ENCODE data around the gene DHRS4. TPM values are rescaled to one million over a fixed set of nuclear protein-coding genes. Genes with fewer than 3 reads are reported as not detected.

The DHRS4 gene
- total and polyA plus RNA-seq, 2 of the 13 experiments (the other 11 are each of a cell fraction or from before 2014, with no cell fraction given), result 23.9 to 45.1 TPM

GRCh38 chr14:23953464-23954278 is at the start of gene DHRS4 (continued):
- TF ChIP-seq MLLT10 (CRISPR knock-in tag; IDR thresholded peaks at IDR 0.05) (peak; percentile 82; the same call in 1 of the 2 replicates), AHR (CRISPR knock-in tag; IDR thresholded peaks at IDR 0.05) (peak; percentile 95; the same call in 1 of the 2 replicates), MEIS2 (CRISPR knock-in tag; IDR thresholded peaks at IDR 0.05) (peak; percentile 67), IRX3 (CRISPR knock-in tag; IDR thresholded peaks at IDR 0.05; ENCODE audit: borderline replicate concordance, low read depth) (peak; percentile 84), NFYC (CRISPR knock-in tag; IDR thresholded peaks at IDR 0.05) (peak; percentile 44; the same call in 1 of the 2 replicates), FOXP1 (IDR thresholded peaks at IDR 0.05) (no peak), FOXP1 (CRISPR knock-in tag; IDR thresholded peaks at IDR 0.05) (peak; percentile 42), ZNF446 (CRISPR knock-in tag; IDR thresholded peaks at IDR 0.05) (peak; percentile 99), ZNF30 (CRISPR knock-in tag; IDR thresholded peaks at IDR 0.05) (peak; percentile 95), CCAR2 (optimal IDR thresholded peaks at IDR 0.05; ENCODE audit: low read depth, low read length) (peak; percentile 90), WIZ (CRISPR knock-in tag; IDR thresholded peaks at IDR 0.05) (peak; percentile 98), ZNF282 (IDR thresholded peaks at IDR 0.05; ENCODE audit: partially characterized antibody) (no peak), HOMEZ (CRISPR knock-in tag; IDR thresholded peaks at IDR 0.05; ENCODE audit: low read depth) (no peak), ZNF720 (CRISPR knock-in tag; IDR thresholded peaks at IDR 0.05) (no peak; the same call in 1 of the 2 replicates), MXI1 (IDR thresholded peaks at IDR 0.05; ENCODE audit: borderline replicate concordance, low read depth, low read length) (peak; percentile 83; the same call in 2 of the 3 replicates), ZNF431 (CRISPR knock-in tag; IDR thresholded peaks at IDR 0.05; ENCODE audit: borderline replicate concordance, low read depth) (peak; percentile 75; the same call in 1 of the 2 replicates)
- TF ChIP-seq, protein P1, sequence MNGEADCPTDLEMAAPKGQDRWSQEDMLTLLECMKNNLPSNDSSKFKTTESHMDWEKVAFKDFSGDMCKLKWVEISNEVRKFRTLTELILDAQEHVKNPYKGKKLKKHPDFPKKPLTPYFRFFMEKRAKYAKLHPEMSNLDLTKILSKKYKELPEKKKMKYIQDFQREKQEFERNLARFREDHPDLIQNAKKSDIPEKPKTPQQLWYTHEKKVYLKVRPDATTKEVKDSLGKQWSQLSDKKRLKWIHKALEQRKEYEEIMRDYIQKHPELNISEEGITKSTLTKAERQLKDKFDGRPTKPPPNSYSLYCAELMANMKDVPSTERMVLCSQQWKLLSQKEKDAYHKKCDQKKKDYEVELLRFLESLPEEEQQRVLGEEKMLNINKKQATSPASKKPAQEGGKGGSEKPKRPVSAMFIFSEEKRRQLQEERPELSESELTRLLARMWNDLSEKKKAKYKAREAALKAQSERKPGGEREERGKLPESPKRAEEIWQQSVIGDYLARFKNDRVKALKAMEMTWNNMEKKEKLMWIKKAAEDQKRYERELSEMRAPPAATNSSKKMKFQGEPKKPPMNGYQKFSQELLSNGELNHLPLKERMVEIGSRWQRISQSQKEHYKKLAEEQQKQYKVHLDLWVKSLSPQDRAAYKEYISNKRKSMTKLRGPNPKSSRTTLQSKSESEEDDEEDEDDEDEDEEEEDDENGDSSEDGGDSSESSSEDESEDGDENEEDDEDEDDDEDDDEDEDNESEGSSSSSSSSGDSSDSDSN (CRISPR knock-in tag; IDR thresholded peaks at IDR 0.05), result peak; percentile 99
- TF ChIP-seq, protein P2, sequence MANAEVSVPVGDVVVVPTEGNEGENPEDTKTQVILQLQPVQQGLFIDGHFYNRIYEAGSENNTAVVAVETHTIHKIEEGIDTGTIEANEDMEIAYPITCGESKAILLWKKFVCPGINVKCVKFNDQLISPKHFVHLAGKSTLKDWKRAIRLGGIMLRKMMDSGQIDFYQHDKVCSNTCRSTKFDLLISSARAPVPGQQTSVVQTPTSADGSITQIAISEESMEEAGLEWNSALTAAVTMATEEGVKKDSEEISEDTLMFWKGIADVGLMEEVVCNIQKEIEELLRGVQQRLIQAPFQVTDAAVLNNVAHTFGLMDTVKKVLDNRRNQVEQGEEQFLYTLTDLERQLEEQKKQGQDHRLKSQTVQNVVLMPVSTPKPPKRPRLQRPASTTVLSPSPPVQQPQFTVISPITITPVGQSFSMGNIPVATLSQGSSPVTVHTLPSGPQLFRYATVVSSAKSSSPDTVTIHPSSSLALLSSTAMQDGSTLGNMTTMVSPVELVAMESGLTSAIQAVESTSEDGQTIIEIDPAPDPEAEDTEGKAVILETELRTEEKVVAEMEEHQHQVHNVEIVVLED (CRISPR knock-in tag; IDR thresholded peaks at IDR 0.05; ENCODE audit: borderline replicate concordance), result peak; percentile 73; the same call in 1 of the 2 replicates
- TF ChIP-seq, protein P3, sequence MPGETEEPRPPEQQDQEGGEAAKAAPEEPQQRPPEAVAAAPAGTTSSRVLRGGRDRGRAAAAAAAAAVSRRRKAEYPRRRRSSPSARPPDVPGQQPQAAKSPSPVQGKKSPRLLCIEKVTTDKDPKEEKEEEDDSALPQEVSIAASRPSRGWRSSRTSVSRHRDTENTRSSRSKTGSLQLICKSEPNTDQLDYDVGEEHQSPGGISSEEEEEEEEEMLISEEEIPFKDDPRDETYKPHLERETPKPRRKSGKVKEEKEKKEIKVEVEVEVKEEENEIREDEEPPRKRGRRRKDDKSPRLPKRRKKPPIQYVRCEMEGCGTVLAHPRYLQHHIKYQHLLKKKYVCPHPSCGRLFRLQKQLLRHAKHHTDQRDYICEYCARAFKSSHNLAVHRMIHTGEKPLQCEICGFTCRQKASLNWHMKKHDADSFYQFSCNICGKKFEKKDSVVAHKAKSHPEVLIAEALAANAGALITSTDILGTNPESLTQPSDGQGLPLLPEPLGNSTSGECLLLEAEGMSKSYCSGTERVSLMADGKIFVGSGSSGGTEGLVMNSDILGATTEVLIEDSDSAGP (CRISPR knock-in tag; IDR thresholded peaks at IDR 0.05; ENCODE audit: borderline replicate concordance), result peak; percentile 96
